GM23338 (cell line): ENCODE results near the gene CERS5. TPM values are rescaled to one million over a fixed set of nuclear protein-coding genes. Genes with fewer than 3 reads are reported as not detected.
A peak's percentile ranks its signal among the peaks of the same experiment; 100 is the strongest.

Experiments used
- ATAC-seq: fragments of 200-7000 bp; cut with Tn5 transposase; 3 replicates; pipeline ENCODE4 v1.9.1; 2020
- DNase-seq: peaks from one replicate; pipeline ENCODE4 v3.0.0-alpha.2; 2015; ENCODE audit warnings: low spot score
- H2AFZ ChIP-seq: fragments of 200-600 bp; sonication (generic); 2 replicates; pipeline ENCODE4 v1.8.0; 2016; ENCODE audit warnings: antibody characterized with exemption, mild to moderate bottlenecking, moderate library complexity
- H3F3A ChIP-seq: fragments of 200-600 bp; sonication (generic); replicated peaks from 2 replicates; pipeline ENCODE4 v1.8.0; 2017; ENCODE audit warnings: antibody characterized with exemption, mixed run types, low read depth
- H3K27ac ChIP-seq: fragments of 200-600 bp; sonication (generic); 2 replicates; pipeline ENCODE4 v1.6.1; 2016; ENCODE audit warnings: low read depth
- H3K27me3 ChIP-seq: fragments of 200-600 bp; sonication (generic); 2 replicates; pipeline ENCODE4 v1.8.0; 2016; ENCODE audit warnings: mild to moderate bottlenecking, mixed run types, moderate library complexity; ENCODE audit not compliant: insufficient read depth
- H3K36me3 ChIP-seq: fragments of 200-600 bp; sonication (generic); 2 replicates; pipeline ENCODE4 v1.8.0; 2016; ENCODE audit warnings: mild to moderate bottlenecking; ENCODE audit not compliant: insufficient read depth
- H3K4me1 ChIP-seq: fragments of 200-600 bp; sonication (generic); 2 replicates; pipeline ENCODE4 v1.8.0; 2016; ENCODE audit warnings: mild to moderate bottlenecking, moderate library complexity; ENCODE audit not compliant: insufficient read depth
- H3K4me2 ChIP-seq: fragments of 200-600 bp; sonication (generic); 2 replicates; pipeline ENCODE4 v1.7.1; 2017; ENCODE audit warnings: mixed run types
- H3K4me3 ChIP-seq: fragments of 200-600 bp; sonication (generic); 2 replicates; pipeline ENCODE4 v1.6.1; 2016; ENCODE audit warnings: mixed run types
- H3K79me2 ChIP-seq: fragments of 200-600 bp; sonication (generic); replicated peaks from 2 replicates; pipeline ENCODE4 v1.8.0; 2017; ENCODE audit warnings: mild to moderate bottlenecking; ENCODE audit not compliant: insufficient read depth
- H3K9me2 ChIP-seq: fragments of 200-600 bp; sonication (generic); 2 replicates; pipeline ENCODE4 v1.8.0; 2017; ENCODE audit not compliant: insufficient read depth
- H4K20me1 ChIP-seq: fragments of 200-600 bp; sonication (generic); replicated peaks from 2 replicates; pipeline ENCODE4 v1.8.0; 2017; ENCODE audit warnings: mild to moderate bottlenecking; ENCODE audit not compliant: insufficient read depth
- H3K27ac Mint-ChIP-seq: 2 replicates; pipeline ENCODE4 v1.8.0; 2020; ENCODE audit warnings: inconsistent platforms, mild to moderate bottlenecking, moderate library complexity, mixed read lengths
- H3K27me3 Mint-ChIP-seq: 3 replicates; pipeline ENCODE4 v1.8.0; 2022; ENCODE audit warnings: low read depth, mild to moderate bottlenecking, moderate library complexity, mixed read lengths, inconsistent platforms; ENCODE audit not compliant: insufficient read depth, poor library complexity
- H3K36me3 Mint-ChIP-seq: 3 replicates; pipeline ENCODE4 v1.8.0; 2021; ENCODE audit warnings: low read depth, mild to moderate bottlenecking, inconsistent platforms, moderate library complexity, mixed read lengths
- H3K4me1 Mint-ChIP-seq: 3 replicates; pipeline ENCODE4 v1.8.0; 2020; ENCODE audit warnings: mild to moderate bottlenecking, inconsistent platforms, mixed read lengths
- H3K4me3 Mint-ChIP-seq: 3 replicates; pipeline ENCODE4 v1.8.0; 2021; ENCODE audit warnings: moderate library complexity, mild to moderate bottlenecking, inconsistent platforms, mixed read lengths
- H3K9me3 Mint-ChIP-seq: 3 replicates; pipeline ENCODE4 v1.8.0; 2020; ENCODE audit warnings: moderate library complexity, mild to moderate bottlenecking, inconsistent platforms, mixed read lengths
- CREB1 ChIP-seq: fragments of 250-450 bp; sonication (Bioruptor Pico); IDR thresholded peaks from 2 replicates; pipeline ENCODE4 v1.5.0; 2020; ENCODE audit warnings: low read depth, mild to moderate bottlenecking, moderate library complexity
- EZH2 ChIP-seq: fragments of 200-600 bp; sonication (generic); IDR thresholded peaks from one replicate; pipeline ENCODE4 v1.8.0; 2017; ENCODE audit warnings: antibody characterized with exemption, mild to moderate bottlenecking, low read depth; ENCODE audit not compliant: unreplicated experiment
- EZH2phosphoT487 ChIP-seq: fragments of 200-600 bp; sonication (generic); IDR thresholded peaks from one replicate; pipeline ENCODE4 v1.8.1; 2018; ENCODE audit warnings: antibody characterized with exemption; ENCODE audit not compliant: unreplicated experiment
- JUNB ChIP-seq: IDR thresholded peaks from one replicate; pipeline ENCODE4 v1.6.1; 2016; ENCODE audit warnings: antibody characterized with exemption; ENCODE audit not compliant: unreplicated experiment
- NANOG ChIP-seq: IDR thresholded peaks from 2 replicates; pipeline ENCODE4 v1.6.1; 2016; ENCODE audit warnings: antibody characterized with exemption, borderline replicate concordance
- POLR2AphosphoS5 ChIP-seq: IDR thresholded peaks from 2 replicates; pipeline ENCODE4 v1.6.1; 2016; ENCODE audit warnings: antibody characterized with exemption, low read depth
- STAT1 ChIP-seq: IDR thresholded peaks from one replicate; pipeline ENCODE4 v1.6.1; 2016; ENCODE audit warnings: antibody characterized with exemption; ENCODE audit not compliant: unreplicated experiment
- ZNF114 ChIP-seq: fragments of 250-450 bp; sonication (Bioruptor Pico); IDR thresholded peaks from 2 replicates; pipeline ENCODE4 v1.5.0; 2020; ENCODE audit warnings: mild to moderate bottlenecking, moderate library complexity
- ZNF331 ChIP-seq: fragments of 250-450 bp; sonication (Bioruptor Pico); IDR thresholded peaks from 2 replicates; pipeline ENCODE4 v1.5.0; 2020; ENCODE audit warnings: low read depth, mild to moderate bottlenecking, moderate library complexity
- polyA plus RNA-seq: library from polyadenylated mRNA; unstranded; fragments of >200 nt; fragmentation: Nextera tagmentation; extraction: Ambion mirVana; gene quantifications from 2 replicates; pipeline ENCODE4 v1.2.1, GENCODE V29; 2016
- total RNA-seq: library from RNA; depleted of rRNA; stranded (reverse); fragments of >200 nt; shearing (Covaris generic); gene quantifications from 2 replicates; pipeline ENCODE4 v1.2.3, GENCODE V29; 2014
- TF ChIP-seq, protein P1 (sequence below), 2 experiments: fragments of 200-600 bp in 1 of 2; sonication (generic) in 1 of 2; conservative IDR thresholded peaks; 2 replicates each; pipeline versions ENCODE4 v1.5.1 to v1.6.1; 2016 to 2017; ENCODE audit warnings: antibody characterized with exemption in 2 of 2, low read depth in 2 of 2, mild to moderate bottlenecking in 2 of 2, moderate library complexity in 1 of 2
- TF ChIP-seq, protein P2 (sequence below): fragments of 250-450 bp; sonication (Bioruptor Pico); IDR thresholded peaks from 2 replicates; pipeline ENCODE4 v1.5.0; 2020; ENCODE audit warnings: mild to moderate bottlenecking, moderate library complexity
- TF ChIP-seq, protein P3 (sequence below): IDR thresholded peaks from one replicate; pipeline ENCODE4 v1.6.1; 2018; ENCODE audit warnings: antibody characterized with exemption; ENCODE audit not compliant: unreplicated experiment
- TF ChIP-seq, protein P4 (sequence below): IDR thresholded peaks from 2 replicates; pipeline ENCODE4 v1.6.1; 2016; ENCODE audit warnings: antibody characterized with exemption

Gene CERS5
- total and polyA plus RNA-seq, 2 experiments from 2014 or later, result 42.7 to 56.5 TPM

DNA sequence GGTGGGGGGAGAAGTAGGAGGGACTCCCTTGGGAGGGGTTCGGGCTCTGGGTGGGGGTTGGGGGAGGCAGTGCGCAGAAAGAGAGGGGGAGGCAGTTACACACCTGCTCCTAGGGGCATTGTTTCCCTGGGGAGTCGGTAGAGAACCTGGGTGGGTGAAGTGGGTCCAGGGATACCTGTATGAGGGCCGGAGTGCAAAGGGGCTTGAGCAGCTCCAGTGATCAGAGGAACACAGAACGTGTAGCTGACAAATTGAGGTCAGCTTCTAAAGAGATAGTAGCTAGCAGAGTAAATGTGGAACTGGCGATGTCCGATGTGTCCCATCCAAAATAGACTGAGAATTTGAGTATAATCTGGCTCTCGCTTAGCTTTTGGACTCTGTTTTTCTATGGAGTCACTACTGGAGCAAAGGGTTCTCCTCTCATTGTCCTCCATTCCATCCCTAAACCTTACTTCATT is 81.5 kb downstream of the CERS5 start:
- Mint-ChIP-seq H3K27me3 (peaks cover 7% of the 10 kb centered on the region), H3K4me1 (peaks cover 28% of the 10 kb centered on the region), H3K27ac (peak overlapping the region; percentile 80), H3K9me3 (no peaks in the 10 kb centered on the region; the same call in 2 of the 3 replicates), H3K4me3 (peak overlapping the region; percentile 89), H3K36me3 (peaks cover 50% of the 10 kb centered on the region)
- Histone ChIP-seq H3K4me3 (peak overlapping the region; percentile 58), H3K27me3 (peaks cover 14% of the 10 kb centered on the region), H3K27ac (peak overlapping the region; percentile 92), H3K4me1 (peaks cover 5% of the 10 kb centered on the region), H3F3A (peaks cover 33% of the 10 kb centered on the region), H3K9me2 (no peaks in the 10 kb centered on the region), H3K79me2 (peaks cover 27% of the 10 kb centered on the region), H4K20me1 (peaks cover 18% of the 10 kb centered on the region), H2AFZ (no peak overlapping the region), H3K36me3 (peaks cover 36% of the 10 kb centered on the region), H3K4me2 (peak overlapping the region; percentile 91)
- ATAC-seq (no peak; the same call in 2 of the 3 replicates), DNase-seq (no peak)
- TF ChIP-seq STAT1, result no peak
- TF ChIP-seq EZH2phosphoT487, result no peak
- TF ChIP-seq, protein P1, sequence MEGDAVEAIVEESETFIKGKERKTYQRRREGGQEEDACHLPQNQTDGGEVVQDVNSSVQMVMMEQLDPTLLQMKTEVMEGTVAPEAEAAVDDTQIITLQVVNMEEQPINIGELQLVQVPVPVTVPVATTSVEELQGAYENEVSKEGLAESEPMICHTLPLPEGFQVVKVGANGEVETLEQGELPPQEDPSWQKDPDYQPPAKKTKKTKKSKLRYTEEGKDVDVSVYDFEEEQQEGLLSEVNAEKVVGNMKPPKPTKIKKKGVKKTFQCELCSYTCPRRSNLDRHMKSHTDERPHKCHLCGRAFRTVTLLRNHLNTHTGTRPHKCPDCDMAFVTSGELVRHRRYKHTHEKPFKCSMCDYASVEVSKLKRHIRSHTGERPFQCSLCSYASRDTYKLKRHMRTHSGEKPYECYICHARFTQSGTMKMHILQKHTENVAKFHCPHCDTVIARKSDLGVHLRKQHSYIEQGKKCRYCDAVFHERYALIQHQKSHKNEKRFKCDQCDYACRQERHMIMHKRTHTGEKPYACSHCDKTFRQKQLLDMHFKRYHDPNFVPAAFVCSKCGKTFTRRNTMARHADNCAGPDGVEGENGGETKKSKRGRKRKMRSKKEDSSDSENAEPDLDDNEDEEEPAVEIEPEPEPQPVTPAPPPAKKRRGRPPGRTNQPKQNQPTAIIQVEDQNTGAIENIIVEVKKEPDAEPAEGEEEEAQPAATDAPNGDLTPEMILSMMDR (conservative IDR thresholded peaks at IDR 0.05; ENCODE audit: low read depth in 2 of 2), result no peak
- TF ChIP-seq ZNF331 (CRISPR knock-in tag), result no peak
- TF ChIP-seq, protein P2, sequence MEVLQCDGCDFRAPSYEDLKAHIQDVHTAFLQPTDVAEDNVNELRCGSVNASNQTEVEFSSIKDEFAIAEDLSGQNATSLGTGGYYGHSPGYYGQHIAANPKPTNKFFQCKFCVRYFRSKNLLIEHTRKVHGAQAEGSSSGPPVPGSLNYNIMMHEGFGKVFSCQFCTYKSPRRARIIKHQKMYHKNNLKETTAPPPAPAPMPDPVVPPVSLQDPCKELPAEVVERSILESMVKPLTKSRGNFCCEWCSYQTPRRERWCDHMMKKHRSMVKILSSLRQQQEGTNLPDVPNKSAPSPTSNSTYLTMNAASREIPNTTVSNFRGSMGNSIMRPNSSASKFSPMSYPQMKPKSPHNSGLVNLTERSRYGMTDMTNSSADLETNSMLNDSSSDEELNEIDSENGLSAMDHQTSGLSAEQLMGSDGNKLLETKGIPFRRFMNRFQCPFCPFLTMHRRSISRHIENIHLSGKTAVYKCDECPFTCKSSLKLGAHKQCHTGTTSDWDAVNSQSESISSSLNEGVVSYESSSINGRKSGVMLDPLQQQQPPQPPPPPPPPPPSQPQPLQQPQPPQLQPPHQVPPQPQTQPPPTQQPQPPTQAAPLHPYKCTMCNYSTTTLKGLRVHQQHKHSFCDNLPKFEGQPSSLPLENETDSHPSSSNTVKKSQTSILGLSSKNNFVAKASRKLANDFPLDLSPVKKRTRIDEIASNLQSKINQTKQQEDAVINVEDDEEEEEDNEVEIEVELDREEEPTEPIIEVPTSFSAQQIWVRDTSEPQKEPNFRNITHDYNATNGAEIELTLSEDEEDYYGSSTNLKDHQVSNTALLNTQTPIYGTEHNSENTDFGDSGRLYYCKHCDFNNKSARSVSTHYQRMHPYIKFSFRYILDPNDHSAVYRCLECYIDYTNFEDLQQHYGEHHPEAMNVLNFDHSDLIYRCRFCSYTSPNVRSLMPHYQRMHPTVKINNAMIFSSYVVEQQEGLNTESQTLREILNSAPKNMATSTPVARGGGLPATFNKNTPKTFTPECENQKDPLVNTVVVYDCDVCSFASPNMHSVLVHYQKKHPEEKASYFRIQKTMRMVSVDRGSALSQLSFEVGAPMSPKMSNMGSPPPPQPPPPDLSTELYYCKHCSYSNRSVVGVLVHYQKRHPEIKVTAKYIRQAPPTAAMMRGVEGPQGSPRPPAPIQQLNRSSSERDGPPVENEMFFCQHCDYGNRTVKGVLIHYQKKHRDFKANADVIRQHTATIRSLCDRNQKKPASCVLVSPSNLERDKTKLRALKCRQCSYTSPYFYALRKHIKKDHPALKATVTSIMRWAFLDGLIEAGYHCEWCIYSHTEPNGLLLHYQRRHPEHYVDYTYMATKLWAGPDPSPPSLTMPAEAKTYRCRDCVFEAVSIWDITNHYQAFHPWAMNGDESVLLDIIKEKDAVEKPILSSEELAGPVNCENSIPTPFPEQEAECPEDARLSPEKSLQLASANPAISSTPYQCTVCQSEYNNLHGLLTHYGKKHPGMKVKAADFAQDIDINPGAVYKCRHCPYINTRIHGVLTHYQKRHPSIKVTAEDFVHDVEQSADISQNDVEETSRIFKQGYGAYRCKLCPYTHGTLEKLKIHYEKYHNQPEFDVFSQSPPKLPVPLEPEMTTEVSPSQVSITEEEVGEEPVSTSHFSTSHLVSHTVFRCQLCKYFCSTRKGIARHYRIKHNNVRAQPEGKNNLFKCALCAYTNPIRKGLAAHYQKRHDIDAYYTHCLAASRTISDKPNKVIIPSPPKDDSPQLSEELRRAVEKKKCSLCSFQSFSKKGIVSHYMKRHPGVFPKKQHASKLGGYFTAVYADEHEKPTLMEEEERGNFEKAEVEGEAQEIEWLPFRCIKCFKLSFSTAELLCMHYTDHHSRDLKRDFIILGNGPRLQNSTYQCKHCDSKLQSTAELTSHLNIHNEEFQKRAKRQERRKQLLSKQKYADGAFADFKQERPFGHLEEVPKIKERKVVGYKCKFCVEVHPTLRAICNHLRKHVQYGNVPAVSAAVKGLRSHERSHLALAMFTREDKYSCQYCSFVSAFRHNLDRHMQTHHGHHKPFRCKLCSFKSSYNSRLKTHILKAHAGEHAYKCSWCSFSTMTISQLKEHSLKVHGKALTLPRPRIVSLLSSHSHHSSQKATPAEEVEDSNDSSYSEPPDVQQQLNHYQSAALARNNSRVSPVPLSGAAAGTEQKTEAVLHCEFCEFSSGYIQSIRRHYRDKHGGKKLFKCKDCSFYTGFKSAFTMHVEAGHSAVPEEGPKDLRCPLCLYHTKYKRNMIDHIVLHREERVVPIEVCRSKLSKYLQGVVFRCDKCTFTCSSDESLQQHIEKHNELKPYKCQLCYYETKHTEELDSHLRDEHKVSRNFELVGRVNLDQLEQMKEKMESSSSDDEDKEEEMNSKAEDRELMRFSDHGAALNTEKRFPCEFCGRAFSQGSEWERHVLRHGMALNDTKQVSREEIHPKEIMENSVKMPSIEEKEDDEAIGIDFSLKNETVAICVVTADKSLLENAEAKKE, result no peak
- TF ChIP-seq POLR2AphosphoS5, result no peak
- TF ChIP-seq ZNF114 (CRISPR knock-in tag), result no peak
- TF ChIP-seq, protein P3, sequence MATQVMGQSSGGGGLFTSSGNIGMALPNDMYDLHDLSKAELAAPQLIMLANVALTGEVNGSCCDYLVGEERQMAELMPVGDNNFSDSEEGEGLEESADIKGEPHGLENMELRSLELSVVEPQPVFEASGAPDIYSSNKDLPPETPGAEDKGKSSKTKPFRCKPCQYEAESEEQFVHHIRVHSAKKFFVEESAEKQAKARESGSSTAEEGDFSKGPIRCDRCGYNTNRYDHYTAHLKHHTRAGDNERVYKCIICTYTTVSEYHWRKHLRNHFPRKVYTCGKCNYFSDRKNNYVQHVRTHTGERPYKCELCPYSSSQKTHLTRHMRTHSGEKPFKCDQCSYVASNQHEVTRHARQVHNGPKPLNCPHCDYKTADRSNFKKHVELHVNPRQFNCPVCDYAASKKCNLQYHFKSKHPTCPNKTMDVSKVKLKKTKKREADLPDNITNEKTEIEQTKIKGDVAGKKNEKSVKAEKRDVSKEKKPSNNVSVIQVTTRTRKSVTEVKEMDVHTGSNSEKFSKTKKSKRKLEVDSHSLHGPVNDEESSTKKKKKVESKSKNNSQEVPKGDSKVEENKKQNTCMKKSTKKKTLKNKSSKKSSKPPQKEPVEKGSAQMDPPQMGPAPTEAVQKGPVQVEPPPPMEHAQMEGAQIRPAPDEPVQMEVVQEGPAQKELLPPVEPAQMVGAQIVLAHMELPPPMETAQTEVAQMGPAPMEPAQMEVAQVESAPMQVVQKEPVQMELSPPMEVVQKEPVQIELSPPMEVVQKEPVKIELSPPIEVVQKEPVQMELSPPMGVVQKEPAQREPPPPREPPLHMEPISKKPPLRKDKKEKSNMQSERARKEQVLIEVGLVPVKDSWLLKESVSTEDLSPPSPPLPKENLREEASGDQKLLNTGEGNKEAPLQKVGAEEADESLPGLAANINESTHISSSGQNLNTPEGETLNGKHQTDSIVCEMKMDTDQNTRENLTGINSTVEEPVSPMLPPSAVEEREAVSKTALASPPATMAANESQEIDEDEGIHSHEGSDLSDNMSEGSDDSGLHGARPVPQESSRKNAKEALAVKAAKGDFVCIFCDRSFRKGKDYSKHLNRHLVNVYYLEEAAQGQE, result no peak
- TF ChIP-seq EZH2, result no peak
- TF ChIP-seq JUNB, result no peak
- TF ChIP-seq, protein P4, sequence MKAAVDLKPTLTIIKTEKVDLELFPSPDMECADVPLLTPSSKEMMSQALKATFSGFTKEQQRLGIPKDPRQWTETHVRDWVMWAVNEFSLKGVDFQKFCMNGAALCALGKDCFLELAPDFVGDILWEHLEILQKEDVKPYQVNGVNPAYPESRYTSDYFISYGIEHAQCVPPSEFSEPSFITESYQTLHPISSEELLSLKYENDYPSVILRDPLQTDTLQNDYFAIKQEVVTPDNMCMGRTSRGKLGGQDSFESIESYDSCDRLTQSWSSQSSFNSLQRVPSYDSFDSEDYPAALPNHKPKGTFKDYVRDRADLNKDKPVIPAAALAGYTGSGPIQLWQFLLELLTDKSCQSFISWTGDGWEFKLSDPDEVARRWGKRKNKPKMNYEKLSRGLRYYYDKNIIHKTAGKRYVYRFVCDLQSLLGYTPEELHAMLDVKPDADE, result no peak
- no peak for TF ChIP-seq CREB1 (CRISPR knock-in tag)
- no peak for TF ChIP-seq NANOG
